COR-L47 (cell line): Measurements from ENCODE around the gene VCX3B.
"Not testable (repeated sequence)": the region's sequence is repeated elsewhere in the genome, so short reads cannot be mapped to it uniquely, and the experiment has no call there.

Experiments
- DNase-seq: peaks from one replicate; lab custom pipeline; 2025; lab: John Stamatoyannopoulos, UW

The VCX3B gene

DNA sequence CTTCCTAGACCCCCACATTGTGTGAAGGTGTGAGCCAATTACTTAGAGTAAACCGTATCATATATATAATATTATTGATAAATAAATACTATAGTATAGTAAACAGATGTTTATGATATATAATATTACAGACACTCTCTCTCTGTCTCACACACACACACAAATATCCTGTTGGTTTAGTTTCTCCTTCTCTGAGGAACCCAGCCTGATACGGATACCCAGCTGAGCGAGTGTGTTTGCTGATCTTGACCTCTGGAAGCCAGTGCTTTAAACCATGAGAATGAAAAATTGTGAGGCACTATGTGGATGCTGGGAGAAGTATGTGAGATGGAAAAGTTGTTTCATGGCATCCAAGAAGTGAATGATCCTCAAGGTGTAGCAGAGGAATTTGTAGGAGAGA, at the start of gene VCX3B:
Gene VCX3B, plus strand, starts transcription at position 301 of the 400 bp plus-strand sequence. CDS start 621 bp downstream, outside the sequence.
- not testable (repeated sequence) for DNase-seq

GRCh38 chrX:8418301-8418700, 46.3 kb upstream of the VCX3B start:
- DNase-seq, result no peak

DNA sequence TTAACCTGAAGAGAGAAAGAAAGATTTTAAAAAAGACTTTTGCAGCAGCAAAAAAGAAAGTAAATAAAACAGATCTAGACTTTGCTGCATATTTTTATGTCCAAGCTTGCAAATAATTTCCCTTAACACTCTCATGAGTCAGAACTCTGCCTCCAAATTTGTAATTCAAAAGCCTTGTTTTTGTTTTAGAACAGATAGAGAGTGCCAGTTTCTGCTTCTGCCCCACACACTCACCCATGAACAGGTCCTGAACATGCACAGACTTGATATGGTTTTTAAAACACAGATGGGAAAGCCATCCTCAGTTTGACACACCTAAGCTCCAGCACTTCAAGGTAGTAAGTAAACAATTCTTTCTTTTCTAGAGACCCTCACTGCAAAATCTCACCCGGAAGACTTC, 39.7 kb upstream of the VCX3B start:
- no peak for DNase-seq

DNA sequence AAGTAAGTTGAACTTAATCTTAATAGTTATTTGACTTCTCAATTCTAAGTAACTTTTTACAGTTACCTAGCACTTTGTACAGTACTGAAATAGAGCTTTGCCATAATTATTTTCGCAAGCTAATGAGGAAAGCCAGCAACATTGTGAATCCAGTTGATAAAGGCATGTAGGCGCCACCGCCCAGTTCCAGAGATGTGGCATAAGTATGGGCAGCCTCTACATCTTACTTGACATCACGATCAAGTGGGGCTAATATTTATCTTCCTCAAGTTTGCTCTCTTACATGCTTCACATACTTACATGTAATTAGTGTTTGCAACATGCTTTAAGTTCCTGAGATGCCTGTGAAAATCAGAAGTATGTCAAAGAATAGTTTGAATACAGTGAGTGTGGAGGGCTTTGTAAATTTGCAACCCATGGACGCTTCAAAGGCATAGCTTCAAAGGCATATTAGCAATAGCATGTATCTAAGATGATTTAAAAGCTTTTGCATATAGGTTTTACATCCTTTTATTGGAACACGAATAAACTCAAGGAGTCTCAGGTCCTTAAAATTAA, 34.9 kb upstream of the VCX3B start:
- no peak for DNase-seq

- no peak for DNase-seq
These were observed 34.2 kb upstream of the VCX3B start for GRCh38 chrX:8430444-8430843.

GRCh38 chrX:8432396-8432795, 32.2 kb upstream of the VCX3B start:
- DNase-seq, result no peak

- no peak for DNase-seq
These were observed 31.2 kb upstream of the VCX3B start for GRCh38 chrX:8433109-8434062.

DNA sequence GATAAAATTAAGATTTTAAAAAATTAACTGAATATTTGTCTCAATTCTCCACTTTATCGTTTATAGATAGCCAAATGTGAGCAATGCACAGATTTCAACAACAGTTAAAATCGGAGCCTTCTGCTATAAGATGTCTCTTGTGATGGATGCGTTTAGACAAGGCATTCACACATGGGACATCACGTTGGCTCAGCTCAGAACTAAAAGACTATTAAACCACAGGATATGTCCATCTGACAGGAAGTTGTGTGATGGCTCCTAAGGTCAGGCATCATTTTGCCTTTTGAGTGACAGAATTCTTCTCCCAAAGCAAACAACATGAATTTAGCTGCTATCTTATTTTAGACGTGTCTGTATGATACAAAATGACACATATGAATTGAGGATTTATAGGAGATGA, 17.3 kb upstream of the VCX3B start:
- no peak for DNase-seq

DNA sequence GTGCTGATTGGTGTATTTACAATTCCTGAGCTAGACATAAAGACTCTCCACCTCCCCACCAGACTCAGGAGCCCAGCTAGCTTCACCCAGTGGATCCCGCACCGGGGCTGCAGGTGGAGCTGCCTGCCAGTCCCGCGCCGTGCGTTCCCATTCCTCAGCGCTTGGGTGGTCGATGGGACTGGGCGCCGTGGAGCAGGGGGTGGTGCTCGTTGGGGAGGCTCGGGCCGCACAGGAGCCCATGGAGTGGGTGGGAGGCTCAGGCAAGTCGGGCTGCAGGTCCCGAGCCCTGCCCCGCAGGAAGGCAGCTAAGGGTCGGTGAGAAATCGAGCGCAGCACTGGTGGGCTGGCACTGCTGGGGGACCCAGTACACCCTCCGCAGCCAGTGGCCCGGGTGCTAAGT, 12.3 kb upstream of the VCX3B start:
- DNase-seq, result not testable (repeated sequence)

- DNase-seq, result no peak
These were observed 11.0 kb upstream of the VCX3B start for GRCh38 chrX:8453611-8454010.

GRCh38 chrX:8455557-8455956, 9.1 kb upstream of the VCX3B start:
- DNase-seq, result no peak

GRCh38 chrX:8462488-8462887, 2.1 kb upstream of the VCX3B start:
- no peak for DNase-seq

DNA sequence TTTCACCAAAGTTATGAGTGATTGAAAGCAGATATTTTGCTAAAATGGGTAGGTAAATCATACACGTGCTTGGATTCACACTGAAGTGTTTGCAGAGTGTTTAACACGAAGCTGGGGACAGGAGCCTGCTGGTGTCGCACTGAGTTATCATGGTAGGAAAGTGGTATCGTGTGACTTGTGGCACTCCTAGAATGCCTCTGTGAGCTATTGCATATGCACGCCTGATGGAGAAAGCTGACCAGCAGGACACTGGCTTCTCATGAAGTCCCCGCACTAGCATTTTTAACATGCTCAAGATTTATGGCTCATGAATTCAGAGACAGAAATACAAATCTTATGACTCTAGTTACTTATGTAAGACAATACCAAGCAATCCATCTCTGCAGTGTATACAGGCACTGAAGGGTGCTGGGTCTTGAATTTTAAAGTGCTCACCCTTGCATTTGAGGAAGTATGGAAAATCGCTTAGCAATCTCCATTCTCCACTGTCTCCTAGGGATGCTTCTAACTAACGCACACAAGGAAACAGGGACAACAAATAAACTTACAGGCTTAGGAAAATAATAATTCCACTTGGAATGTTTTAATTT, 19.8 kb downstream of the VCX3B start:
- DNase-seq, result no peak

DNA sequence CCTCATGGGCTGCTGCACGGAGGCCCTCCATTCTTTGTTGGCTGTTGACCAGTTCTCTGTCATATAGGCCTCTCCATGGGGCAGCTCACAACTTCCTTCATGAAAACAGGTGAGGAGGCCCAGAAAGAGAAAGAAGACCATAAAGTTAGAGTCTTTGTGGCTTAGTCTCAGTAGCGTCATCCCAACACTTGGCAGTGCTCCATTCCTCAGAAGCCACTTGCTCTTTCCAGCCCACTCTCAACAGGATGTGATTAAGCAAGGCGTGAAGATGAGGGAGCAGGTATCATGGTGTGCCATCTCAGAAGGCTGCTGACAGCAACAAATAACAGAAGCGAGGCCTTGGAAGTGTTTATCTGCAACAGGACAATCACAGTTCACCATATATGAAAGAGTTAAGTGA, 30.4 kb downstream of the VCX3B start:
- DNase-seq, result not testable (repeated sequence)

GRCh38 chrX:8500203-8500602, 35.6 kb downstream of the VCX3B start:
- no peak for DNase-seq

- not testable (repeated sequence) for DNase-seq
These were observed 37.5 kb downstream of the VCX3B start for GRCh38 chrX:8502101-8502500.

- no peak for DNase-seq
These were observed 39.8 kb downstream of the VCX3B start for GRCh38 chrX:8504451-8504850.
